Liver (tissue), 9 donors: Measurements from ENCODE around the gene TMEM98. TPM values are rescaled to one million over a fixed set of nuclear protein-coding genes. Genes with fewer than 3 reads are reported as not detected.

Source experiments
- DNase-seq: peaks from one replicate; pipeline ENCODE4 v3.0.0-alpha.2; 2017; ENCODE audit warnings: low spot score
- H3K27ac ChIP-seq, 2 donors: one replicate each; pipeline ENCODE4 v1.7.0; 2013; ENCODE audit warnings: inconsistent platforms in 2 of 2, low read length in 2 of 2, control low read depth in 1 of 2, low read depth in 1 of 2, mild to moderate bottlenecking in 1 of 2
- H3K27me3 ChIP-seq, 4 donors: one replicate each; pipeline versions ENCODE4 v1.6.1 to v1.7.0; 2013; ENCODE audit warnings: low read length in 3 of 4, inconsistent platforms in 1 of 4, mild to moderate bottlenecking in 1 of 4, moderate library complexity in 1 of 4; ENCODE audit not compliant: control insufficient read depth in 4 of 4, insufficient read depth in 4 of 4
- H3K36me3 ChIP-seq, 4 donors: one replicate each; pipeline versions ENCODE4 v1.6.1 to v1.7.0; 2013; ENCODE audit warnings: low read length in 3 of 4, mild to moderate bottlenecking in 3 of 4, low read depth in 1 of 4, moderate library complexity in 1 of 4; ENCODE audit not compliant: control insufficient read depth in 4 of 4, insufficient read depth in 3 of 4
- H3K4me1 ChIP-seq, 4 donors: one replicate each; pipeline versions ENCODE4 v1.6.1 to v1.7.0; 2013; ENCODE audit warnings: low read length in 3 of 4, mild to moderate bottlenecking in 3 of 4, moderate library complexity in 1 of 4; ENCODE audit not compliant: control insufficient read depth in 4 of 4, insufficient read depth in 4 of 4
- H3K4me3 ChIP-seq, 3 donors: one replicate each; pipeline versions ENCODE4 v1.6.1 to v1.7.0; 2013; ENCODE audit warnings: low read length in 3 of 3, control low read depth in 1 of 3, low read depth in 1 of 3, mild to moderate bottlenecking in 1 of 3
- H3K9ac ChIP-seq, 2 donors: one replicate each; pipeline ENCODE4 v1.7.0; 2013; ENCODE audit warnings: low read length in 2 of 2, mild to moderate bottlenecking in 2 of 2, moderate library complexity in 2 of 2, control low read depth in 1 of 2, low read depth in 1 of 2
- H3K9me3 ChIP-seq, 4 donors: one replicate each; pipeline versions ENCODE4 v1.6.1 to v1.7.0; 2013; ENCODE audit warnings: low read length in 3 of 4; ENCODE audit not compliant: control insufficient read depth in 4 of 4
- ATF3 ChIP-seq: IDR thresholded peaks from 2 replicates; pipeline ENCODE4 v1.6.1; 2016; ENCODE audit warnings: antibody characterized with exemption
- CTCF ChIP-seq: fragments of 150-350 bp; IDR thresholded peaks from 2 replicates; pipeline ENCODE4 v1.5.1; 2017; ENCODE audit warnings: improper control_type of control experiment, low read depth, low read length; ENCODE audit not compliant: missing input control
- EGR1 ChIP-seq, 2 donors: IDR thresholded peaks; 2 replicates each; pipeline ENCODE4 v1.6.1; 2016 to 2018; ENCODE audit warnings: antibody characterized with exemption in 2 of 2, low read depth in 2 of 2
- FOXA1 ChIP-seq: IDR thresholded peaks from 2 replicates; pipeline ENCODE4 v1.6.1; 2016; ENCODE audit warnings: antibody characterized with exemption
- FOXA2 ChIP-seq: IDR thresholded peaks from 2 replicates; pipeline ENCODE4 v1.6.1; 2016; ENCODE audit warnings: antibody characterized with exemption
- GABPA ChIP-seq, 2 donors: IDR thresholded peaks in 1 of 2; conservative IDR thresholded peaks in 1 of 2; 2 replicates each; pipeline ENCODE4 v1.6.1; 2016; ENCODE audit warnings: antibody characterized with exemption in 2 of 2, mild to moderate bottlenecking in 1 of 2, moderate library complexity in 1 of 2
- HNF4A ChIP-seq, 2 donors: conservative IDR thresholded peaks; 2 replicates each; pipeline ENCODE4 v1.6.1; 2016; ENCODE audit warnings: antibody characterized with exemption in 2 of 2, mild to moderate bottlenecking in 2 of 2
- HNF4G ChIP-seq: IDR thresholded peaks from 2 replicates; pipeline ENCODE4 v1.6.1; 2016; ENCODE audit warnings: antibody characterized with exemption
- JUND ChIP-seq, 2 donors: IDR thresholded peaks; 2 replicates each; pipeline ENCODE4 v1.6.1; 2016; ENCODE audit warnings: antibody characterized with exemption in 2 of 2
- MAX ChIP-seq: IDR thresholded peaks from 2 replicates; pipeline ENCODE4 v1.6.1; 2016; ENCODE audit warnings: antibody characterized with exemption
- NR2F2 ChIP-seq: IDR thresholded peaks from 2 replicates; pipeline ENCODE4 v1.6.1; 2016; ENCODE audit warnings: antibody characterized with exemption
- RAD21 ChIP-seq, 2 donors: IDR thresholded peaks; 2 replicates each; pipeline ENCODE4 v1.6.1; 2016; ENCODE audit warnings: antibody characterized with exemption in 2 of 2, mild to moderate bottlenecking in 2 of 2
- REST ChIP-seq: IDR thresholded peaks from 2 replicates; pipeline ENCODE4 v1.6.1; 2016; ENCODE audit warnings: antibody characterized with exemption, mild to moderate bottlenecking
- RXRA ChIP-seq, 2 donors: IDR thresholded peaks; 2 replicates each; pipeline ENCODE4 v1.6.1; 2017 to 2018; ENCODE audit warnings: antibody characterized with exemption in 2 of 2, mild to moderate bottlenecking in 1 of 2
- SP1 ChIP-seq: IDR thresholded peaks from 2 replicates; pipeline ENCODE4 v1.6.1; 2018; ENCODE audit warnings: antibody characterized with exemption, mild to moderate bottlenecking
- TAF1 ChIP-seq: conservative IDR thresholded peaks from 2 replicates; pipeline ENCODE4 v1.6.1; 2016; ENCODE audit warnings: antibody characterized with exemption, mild to moderate bottlenecking
- YY1 ChIP-seq: IDR thresholded peaks from 2 replicates; pipeline ENCODE4 v1.6.1; 2016; ENCODE audit warnings: antibody characterized with exemption, mild to moderate bottlenecking
- ZBTB33 ChIP-seq: IDR thresholded peaks from 2 replicates; pipeline ENCODE4 v1.6.1; 2016; ENCODE audit warnings: antibody characterized with exemption
- WGBS: extraction: QIAGEN DNeasy Blood & Tissue Kit; methylation state at CpG from one replicate; pipeline ENCODE4 v1.1.7; 2013; 5-methylcytosine and 5-hydroxymethylcytosine counted together
- polyA plus RNA-seq, 2 donors: library from polyadenylated mRNA; stranded (reverse) in 1 of 2; unstranded in 1 of 2; fragments of 200-250 nt in 1 of 2; fragments of >200 nt in 1 of 2; fragmentation: Nextera tagmentation in 1 of 2; extraction: Ambion mirVana in 1 of 2; gene quantifications; one replicate each; pipeline versions ENCODE4 v1.2.1 to v1.2.3, GENCODE V29; 2013 to 2015
- total RNA-seq, 2 donors: library from RNA; depleted of rRNA; stranded (reverse); fragments of >200 nt; gene quantifications; one replicate each; pipeline ENCODE4 v1.2.3, GENCODE V29; 2014
- donor health status: healthy.
- donor health status: healthy.
- donor health status: healthy.
- donor health status: healthy.
- donor health status: healthy.

Gene TMEM98
- total and polyA plus RNA-seq, 4 donors: 7.0 to 17.5 (median 10.7) TPM

GRCh38 chr17:32896647-32897258, 31.2 kb upstream of the TMEM98 start:
- H3K27me3 ChIP-seq: no peaks in the 10 kb centered on the region

GRCh38 chr17:32899236-32900013, 28.5 kb upstream of the TMEM98 start:
- no peaks in the 10 kb centered on the region for H3K9me3 ChIP-seq
- no peak for DNase-seq
- H3K36me3 ChIP-seq: no peaks in the 10 kb centered on the region
- H3K27ac ChIP-seq: no peak overlapping the region
- no peak overlapping the region for H3K9ac ChIP-seq
- WGBS: 75% methylated on average over 2 of the region's 2 CpGs
- H3K4me1 ChIP-seq: no peaks in the 10 kb centered on the region
- TF ChIP-seq GABPA (IDR thresholded peaks at IDR 0.05 in 1 of 2, conservative IDR thresholded peaks at IDR 0.05 in 1 of 2): no peak
- no peak for TF ChIP-seq FOXA1
- no peak for TF ChIP-seq EGR1 (IDR thresholded peaks at IDR 0.05; ENCODE audit: low read depth in 2 of 2)
- TF ChIP-seq TAF1: no peak
- TF ChIP-seq RXRA (IDR thresholded peaks at IDR 0.05): no peak
- no peak for TF ChIP-seq HNF4A (conservative IDR thresholded peaks at IDR 0.05)
- no peak for TF ChIP-seq ATF3
- TF ChIP-seq HNF4G: no peak
- no peak for TF ChIP-seq REST
- no peak for TF ChIP-seq RAD21 (IDR thresholded peaks at IDR 0.05)
- no peak for TF ChIP-seq FOXA2
- TF ChIP-seq JUND (IDR thresholded peaks at IDR 0.05): no peak
- TF ChIP-seq MAX: no peak
- no peak for TF ChIP-seq ZBTB33
- TF ChIP-seq NR2F2: no peak
- TF ChIP-seq CTCF: no peak
- no peak for TF ChIP-seq SP1
- TF ChIP-seq YY1: no peak
- H3K27me3 ChIP-seq: no peaks in the 10 kb centered on the region
- H3K4me3 ChIP-seq: no peak overlapping the region

More at GRCh38 chr17:32896647-32897258, 31.2 kb upstream of the TMEM98 start:
- Histone ChIP-seq H3K9me3 (no peaks in the 10 kb centered on the region), H3K9ac (no peak overlapping the region), H3K4me3 (no peak overlapping the region), H3K4me1 (no peaks in the 10 kb centered on the region), H3K36me3 (no peaks in the 10 kb centered on the region), H3K27ac (no peak overlapping the region)
- no peak for DNase-seq
- WGBS: 88% methylated on average over 2 of the region's 2 CpGs
- TF ChIP-seq JUND (IDR thresholded peaks at IDR 0.05): no peak
